B cell (primary cell): ENCODE measurements around the gene CDY2B.
"Not testable (repeated sequence)": the region's sequence is repeated elsewhere in the genome, so short reads cannot be mapped to it uniquely, and the experiment has no call there.

ENCODE experiments used
- CTCF ChIP-seq: fragments of 200-600 bp; IDR thresholded peaks from one replicate; pipeline ENCODE4 v1.8.0; 2022; ENCODE audit warnings: antibody characterized with exemption, mild to moderate bottlenecking
- EZH2 ChIP-seq: IDR thresholded peaks from 2 replicates; pipeline ENCODE4 v1.6.1; 2012; ENCODE audit warnings: borderline replicate concordance, low read depth, mild to moderate bottlenecking, moderate library complexity, low read length; ENCODE audit not compliant: insufficient read depth, poor library complexity, severe bottlenecking

- TF ChIP-seq CTCF, EZH2: not testable (repeated sequence)
These were observed 1.7 kb upstream of the CDY2B start for GRCh38 chrY:17881697-17882096.
